H1 (cell line): ENCODE measurements around the gene SYNPO. TPM values are rescaled to one million over a fixed set of nuclear protein-coding genes. Genes with fewer than 3 reads are reported as not detected.

Source experiments
- BACH1 ChIP-seq: IDR thresholded peaks from 2 replicates; pipeline ENCODE4 v1.6.1; 2012; ENCODE audit warnings: low read length, improper control_type of control experiment
- BRCA1 ChIP-seq: IDR thresholded peaks from 2 replicates; pipeline ENCODE4 v1.6.1; 2012; ENCODE audit warnings: low read depth, low read length, improper control_type of control experiment
- CREB1 ChIP-seq: IDR thresholded peaks from 2 replicates; pipeline ENCODE4 v1.6.1; 2012; ENCODE audit warnings: inconsistent platforms
- MAFK ChIP-seq: IDR thresholded peaks from 2 replicates; pipeline ENCODE4 v1.6.1; 2012; ENCODE audit warnings: low read depth, mild to moderate bottlenecking, improper control_type of control experiment, low read length
- MAX ChIP-seq: IDR thresholded peaks from 2 replicates; pipeline ENCODE4 v1.6.1; 2012; ENCODE audit warnings: inconsistent platforms
- SP2 ChIP-seq: IDR thresholded peaks from 2 replicates; pipeline ENCODE4 v1.6.1; 2012; ENCODE audit warnings: mild to moderate bottlenecking, low read length, inconsistent platforms
- SUZ12 ChIP-seq: fragments of 200-600 bp; sonication (generic); IDR thresholded peaks from 2 replicates; pipeline ENCODE4 v1.6.1; 2012; ENCODE audit warnings: mild to moderate bottlenecking, inconsistent platforms, low read length, moderate library complexity, mixed read lengths
- polyA plus RNA-seq, 7 experiments: library from polyadenylated mRNA; depleted of rRNA in 3 of 7; stranded (reverse) in 5 of 7; unstranded in 2 of 7; fragments of >200 nt in 5 of 7; fragments of 200-250 nt in 2 of 7; gene quantifications; 1 replicate in 5 of 7; 2 replicates in 1 of 7; 4 replicates in 1 of 7; pipeline versions ENCODE4 v1.2.1 to v1.2.3, GENCODE V29; 2011 to 2013; ENCODE audit warnings: missing spikeins in 2 of 7, mixed read lengths in 2 of 7
- total RNA-seq: library from RNA; stranded (reverse); fragmentation: NEBNext Ultra II Directional; extraction: Animal tissue kit (Norgen Biotek cat#: 25700); gene quantifications from 2 replicates; pipeline ENCODE4 v1.2.1, GENCODE V29; 2021

Gene SYNPO
- total and polyA plus RNA-seq, 2 of the 8 experiments (the other 6 are each of a cell fraction or from before 2014, with no cell fraction given), result 2.3 TPM

DNA sequence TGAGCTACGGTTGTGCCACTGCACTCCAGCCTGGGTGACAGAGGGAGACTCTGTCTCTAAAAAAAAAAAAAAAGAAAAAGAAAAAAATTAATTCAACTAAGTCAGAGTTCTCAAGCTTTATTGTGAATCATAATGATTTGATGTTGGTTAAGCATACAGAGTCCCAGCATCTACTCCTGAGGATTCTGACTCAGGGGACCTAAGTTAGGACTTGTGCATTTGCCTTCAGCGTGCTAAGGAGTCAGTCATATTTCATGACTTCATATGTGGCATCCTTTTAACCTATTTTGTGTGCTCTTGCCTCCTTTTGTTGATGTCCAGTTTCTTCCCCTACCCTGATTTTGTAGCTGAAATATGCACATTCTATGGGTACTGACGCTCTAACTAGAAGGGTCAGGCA lies 23.5 kb downstream of the SYNPO start (continued):
- TF ChIP-seq SUZ12, result no peak
- TF ChIP-seq BRCA1, result no peak
- no peak for TF ChIP-seq SP2
- no peak for TF ChIP-seq BACH1
- no peak for TF ChIP-seq MAFK
- TF ChIP-seq CREB1, result no peak
- no peak for TF ChIP-seq MAX
